ENCODE results near the gene KLHL34.

Gene KLHL34

DNA sequence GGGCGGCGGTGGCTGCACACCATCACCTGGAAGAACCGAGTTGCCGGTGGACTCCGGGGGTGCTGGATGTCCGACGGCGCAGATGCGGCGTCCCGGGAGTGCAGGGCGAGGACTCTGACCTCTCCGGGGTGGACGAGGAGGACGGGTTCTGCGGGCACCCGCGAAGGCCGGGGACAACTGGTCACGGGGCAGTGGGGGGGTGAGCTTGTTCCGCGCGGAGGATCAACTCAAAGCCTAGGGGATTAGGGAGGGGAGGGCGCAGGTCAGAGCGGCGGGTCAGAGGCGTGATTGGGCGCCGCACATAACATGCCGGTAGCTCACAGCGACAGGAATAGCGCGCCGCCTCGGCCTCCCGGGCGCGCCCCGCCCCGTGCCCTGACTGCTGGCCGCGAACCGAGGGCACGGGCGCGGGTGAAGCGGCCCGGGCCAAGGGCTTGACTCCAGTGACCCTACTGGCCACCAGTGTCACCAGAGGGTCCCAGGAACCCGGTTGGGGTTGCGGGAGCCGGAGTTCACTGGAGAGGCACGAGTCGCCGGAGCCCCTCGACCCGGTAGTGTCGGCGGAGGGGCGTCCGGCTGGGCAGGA lies at the start of gene KLHL34:
TSS of gene KLHL34 (minus strand) at position 179 of the 586 bp plus-strand sequence. CDS start 542 bp downstream, outside the sequence.
- no peaks in the 10 kb centered on the region for H3K4me1 ChIP-seq
- no peaks in the 10 kb centered on the region for H3K27me3 ChIP-seq
- H3K4me2 ChIP-seq, result no peak within 1 kb of the TSS
- peaks cover 20% of the 10 kb centered on the region; the same call in 1 of the 2 replicates for H3K36me3 ChIP-seq
- peak within 1 kb of the TSS; percentile 14; the same call in 1 of the 2 replicates for H3K4me3 ChIP-seq
- H4K20me1 ChIP-seq, result no peaks in the 10 kb centered on the region
- H3K9ac ChIP-seq, result no peak within 1 kb of the TSS
- H3K27ac ChIP-seq, result no peak within 1 kb of the TSS
- no peak for TF ChIP-seq Cebpa-rat (IDR thresholded peaks at IDR 0.05)
- peaks cover 36% of the 10 kb centered on the region for H3K9me3 ChIP-seq

- no peaks in the 10 kb centered on the region for H3K27me3 ChIP-seq
- no peaks in the 10 kb centered on the region for H3K36me3 ChIP-seq
- H4K20me1 ChIP-seq, result no peaks in the 10 kb centered on the region
- H3K9me3 ChIP-seq, result peaks cover 5% of the 10 kb centered on the region; the same call in 1 of the 2 replicates
- no peak overlapping the region for H3K4me2 ChIP-seq
- peaks cover 5% of the 10 kb centered on the region; the same call in 1 of the 2 replicates for H3K4me1 ChIP-seq
- no peak overlapping the region for H3K9ac ChIP-seq
- no peak overlapping the region for H3K27ac ChIP-seq
- no peak overlapping the region for H3K4me3 ChIP-seq
- no peak for TF ChIP-seq Cebpa-rat (IDR thresholded peaks at IDR 0.05)
Measured at GRCh38 chrX:21705225-21705624, 47.1 kb upstream of the KLHL34 start.

DNA sequence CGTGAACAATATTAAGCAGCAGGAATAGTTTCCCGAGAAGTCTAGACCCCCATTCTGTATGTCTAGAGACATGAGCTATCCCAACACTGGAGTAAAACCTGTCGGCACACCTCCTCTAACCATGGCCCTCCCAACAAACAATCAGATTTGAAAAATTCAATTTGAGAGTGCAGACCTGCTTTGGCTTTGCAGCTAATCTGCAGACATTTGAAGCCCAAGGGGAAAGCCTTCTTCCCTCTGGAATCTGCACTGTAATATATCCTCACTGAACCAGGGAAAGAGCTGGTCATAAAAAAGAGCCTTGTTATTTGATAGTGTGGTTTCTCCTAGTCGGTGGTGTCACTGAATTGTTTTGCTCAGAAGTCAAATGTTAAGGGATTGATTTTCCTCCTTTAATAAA lies 44.6 kb upstream of the KLHL34 start:
- H3K36me3 ChIP-seq, result no peaks in the 10 kb centered on the region
- H3K4me1 ChIP-seq, result peaks cover 28% of the 10 kb centered on the region
- TF ChIP-seq Cebpa-rat (IDR thresholded peaks at IDR 0.05), result no peak
- H4K20me1 ChIP-seq, result no peaks in the 10 kb centered on the region
- H3K4me2 ChIP-seq, result no peak overlapping the region
- no peak overlapping the region for H3K9ac ChIP-seq
- H3K9me3 ChIP-seq, result peaks cover 4% of the 10 kb centered on the region; the same call in 1 of the 2 replicates
- H3K27me3 ChIP-seq, result no peaks in the 10 kb centered on the region
- no peak overlapping the region for H3K27ac ChIP-seq
- no peak overlapping the region for H3K4me3 ChIP-seq

DNA sequence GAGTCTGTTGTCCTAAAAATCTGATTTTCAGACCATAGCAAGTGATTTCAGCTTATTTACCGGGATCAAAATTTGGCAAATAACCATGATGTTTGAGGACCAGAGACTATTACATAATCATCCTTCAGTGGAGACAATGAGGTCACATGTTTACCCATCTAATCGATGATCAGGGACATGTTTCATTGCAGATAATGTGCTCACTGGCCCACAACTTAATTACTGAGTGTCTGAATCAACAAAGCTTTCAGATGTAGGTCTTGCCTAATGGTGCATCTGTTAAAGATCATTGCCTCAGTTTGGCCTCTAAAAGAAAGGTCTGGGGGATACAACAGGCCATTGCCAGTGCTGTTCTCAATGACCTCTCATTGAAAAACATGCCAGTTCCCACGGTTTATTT lies 42.8 kb upstream of the KLHL34 start:
- no peak overlapping the region for H3K4me2 ChIP-seq
- H3K27me3 ChIP-seq, result no peaks in the 10 kb centered on the region
- TF ChIP-seq Cebpa-rat (IDR thresholded peaks at IDR 0.05), result no peak
- H3K9me3 ChIP-seq, result no peaks in the 10 kb centered on the region
- no peak overlapping the region for H3K4me3 ChIP-seq
- H3K27ac ChIP-seq, result no peak overlapping the region
- H3K4me1 ChIP-seq, result peaks cover 44% of the 10 kb centered on the region
- H4K20me1 ChIP-seq, result no peaks in the 10 kb centered on the region
- H3K9ac ChIP-seq, result no peak overlapping the region
- no peaks in the 10 kb centered on the region for H3K36me3 ChIP-seq

DNA sequence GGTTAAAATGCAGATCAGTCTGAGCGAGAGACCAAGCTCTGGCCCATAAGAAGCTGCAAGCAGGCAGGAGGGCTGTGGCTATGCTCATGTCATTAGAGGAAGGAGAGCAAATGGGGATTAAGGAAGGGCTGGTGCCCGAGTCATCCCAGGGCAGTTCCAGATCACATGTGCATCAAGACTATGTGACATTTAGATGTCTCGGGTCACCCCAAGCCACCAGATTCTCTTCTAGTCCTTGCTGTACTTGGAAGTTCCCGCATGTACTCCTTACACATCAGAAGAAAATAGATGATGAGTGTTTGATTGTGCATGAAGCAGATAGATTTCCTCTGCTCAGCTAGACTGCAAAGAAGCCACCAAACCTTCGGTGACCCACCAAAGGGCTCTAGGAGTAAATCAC lies 42.1 kb upstream of the KLHL34 start:
- Histone ChIP-seq H3K9me3 (no peaks in the 10 kb centered on the region), H3K36me3 (no peaks in the 10 kb centered on the region), H3K4me1 (peaks cover 44% of the 10 kb centered on the region), H3K4me2 (peak overlapping the region; percentile 23; the same call in 1 of the 2 replicates), H3K9ac (no peak overlapping the region), H4K20me1 (no peaks in the 10 kb centered on the region), H3K27ac (no peak overlapping the region), H3K27me3 (no peaks in the 10 kb centered on the region), H3K4me3 (no peak overlapping the region)
- TF ChIP-seq Cebpa-rat (IDR thresholded peaks at IDR 0.05), result no peak

DNA sequence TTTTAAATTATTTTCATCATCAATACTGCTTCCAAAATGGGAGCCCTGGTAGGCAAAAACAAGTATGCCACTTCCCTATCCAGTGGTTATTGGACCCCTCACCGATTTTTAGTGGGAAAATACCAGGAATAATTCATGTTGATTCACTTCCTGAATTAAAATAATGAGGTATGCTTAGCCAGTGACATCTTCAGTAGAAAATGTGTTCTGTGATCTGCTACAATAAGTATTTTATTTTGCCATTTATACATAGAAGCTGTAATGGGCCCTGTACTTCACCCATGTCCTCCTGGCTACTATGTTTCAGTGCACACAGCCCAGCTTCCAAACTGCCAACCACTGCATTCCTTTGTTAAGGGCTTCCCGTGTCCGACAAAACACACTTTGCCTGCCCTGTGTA lies 41.0 kb upstream of the KLHL34 start:
- Histone ChIP-seq H3K9ac (no peak overlapping the region), H3K27ac (peak overlapping the region; percentile 19; the same call in 1 of the 2 replicates), H3K4me2 (peak overlapping the region; percentile 73; the same call in 1 of the 2 replicates), H3K4me1 (peaks cover 44% of the 10 kb centered on the region), H3K4me3 (no peak overlapping the region), H3K9me3 (no peaks in the 10 kb centered on the region), H3K27me3 (no peaks in the 10 kb centered on the region), H3K36me3 (no peaks in the 10 kb centered on the region), H4K20me1 (no peaks in the 10 kb centered on the region)
- no peak for TF ChIP-seq Cebpa-rat (IDR thresholded peaks at IDR 0.05)

- H4K20me1 ChIP-seq, result no peaks in the 10 kb centered on the region
- TF ChIP-seq Cebpa-rat (IDR thresholded peaks at IDR 0.05), result no peak
Measured at GRCh38 chrX:21698272-21698671, 40.1 kb upstream of the KLHL34 start.

GRCh38 chrX:21691512-21692018 lies 33.4 kb upstream of the KLHL34 start:
- no peak for TF ChIP-seq Cebpa-rat (IDR thresholded peaks at IDR 0.05)
- Histone ChIP-seq H3K4me2 (peak overlapping the region; percentile 43), H3K9ac (no peak overlapping the region), H3K27ac (no peak overlapping the region), H3K4me1 (peaks cover 29% of the 10 kb centered on the region), H3K27me3 (no peaks in the 10 kb centered on the region), H4K20me1 (no peaks in the 10 kb centered on the region), H3K9me3 (0 out of 2 replicates have a peak, but pooled peaks cover 3% of the 10 kb centered on the region), H3K4me3 (no peak overlapping the region), H3K36me3 (no peaks in the 10 kb centered on the region)

More at GRCh38 chrX:21698272-21698671, 40.1 kb upstream of the KLHL34 start:
- Histone ChIP-seq H3K4me3 (no peak overlapping the region), H3K4me1 (peaks cover 47% of the 10 kb centered on the region), H3K9me3 (no peaks in the 10 kb centered on the region), H3K36me3 (no peaks in the 10 kb centered on the region), H3K27me3 (no peaks in the 10 kb centered on the region), H3K9ac (no peak overlapping the region), H3K4me2 (peak overlapping the region; percentile 73), H3K27ac (peak overlapping the region; percentile 60; the same call in 1 of the 2 replicates)

GRCh38 chrX:21683941-21684340 lies 25.8 kb upstream of the KLHL34 start:
- Histone ChIP-seq H3K9me3 (0 out of 2 replicates have a peak, but pooled peaks cover 3% of the 10 kb centered on the region), H3K4me1 (peaks cover 9% of the 10 kb centered on the region; the same call in 1 of the 2 replicates), H3K27me3 (no peaks in the 10 kb centered on the region), H3K9ac (no peak overlapping the region), H4K20me1 (no peaks in the 10 kb centered on the region), H3K4me2 (peak overlapping the region; percentile 11; the same call in 1 of the 2 replicates), H3K36me3 (no peaks in the 10 kb centered on the region), H3K27ac (no peak overlapping the region), H3K4me3 (no peak overlapping the region)
- no peak for TF ChIP-seq Cebpa-rat (IDR thresholded peaks at IDR 0.05)

DNA sequence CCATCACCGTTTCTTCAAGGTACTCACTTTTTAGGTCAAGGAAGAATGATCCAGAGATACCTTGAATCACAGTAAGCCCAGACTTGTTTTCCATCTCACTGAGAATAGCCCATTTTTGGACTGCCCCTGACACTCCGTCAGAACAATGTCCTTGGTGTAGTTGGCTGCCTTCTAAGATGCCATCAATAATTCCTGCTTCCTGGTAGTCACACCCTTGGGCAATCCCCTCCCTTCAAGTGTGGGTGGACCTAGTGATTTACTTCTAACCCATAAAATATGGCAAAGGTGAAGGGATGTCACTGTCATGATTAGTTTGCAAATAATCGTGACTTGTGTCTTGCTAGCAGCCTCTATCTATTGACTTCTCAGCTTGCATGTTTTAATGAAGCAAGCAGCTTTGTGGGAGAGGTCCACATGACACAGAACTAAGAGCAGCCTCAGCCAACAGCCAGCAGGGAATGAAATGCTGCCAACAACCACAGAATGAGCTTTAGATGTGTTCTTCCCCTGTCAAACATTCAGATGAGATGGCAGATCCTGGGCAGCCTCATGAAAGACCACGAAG lies 20.0 kb upstream of the KLHL34 start:
- H3K27me3 ChIP-seq, result no peaks in the 10 kb centered on the region
- H3K4me2 ChIP-seq, result no peak overlapping the region
- no peaks in the 10 kb centered on the region for H3K36me3 ChIP-seq
- H3K9me3 ChIP-seq, result no peaks in the 10 kb centered on the region
- H4K20me1 ChIP-seq, result no peaks in the 10 kb centered on the region
- no peaks in the 10 kb centered on the region for H3K4me1 ChIP-seq
- TF ChIP-seq Cebpa-rat (IDR thresholded peaks at IDR 0.05), result no peak
- no peak overlapping the region for H3K27ac ChIP-seq
- no peak overlapping the region for H3K9ac ChIP-seq
- H3K4me3 ChIP-seq, result no peak overlapping the region

Data from BLaER1 (cell line).